GM19395 (cell line): Measurements from ENCODE around the gene GABRA1.

ENCODE experiments used
- ATAC-seq: cut with Tn5 transposase; IDR thresholded peaks from one replicate; pipeline ENCODE4 v1.9.1; 2021; ENCODE audit warnings: mild to moderate bottlenecking, moderate library complexity; ENCODE audit not compliant: unreplicated experiment

The GABRA1 gene

DNA sequence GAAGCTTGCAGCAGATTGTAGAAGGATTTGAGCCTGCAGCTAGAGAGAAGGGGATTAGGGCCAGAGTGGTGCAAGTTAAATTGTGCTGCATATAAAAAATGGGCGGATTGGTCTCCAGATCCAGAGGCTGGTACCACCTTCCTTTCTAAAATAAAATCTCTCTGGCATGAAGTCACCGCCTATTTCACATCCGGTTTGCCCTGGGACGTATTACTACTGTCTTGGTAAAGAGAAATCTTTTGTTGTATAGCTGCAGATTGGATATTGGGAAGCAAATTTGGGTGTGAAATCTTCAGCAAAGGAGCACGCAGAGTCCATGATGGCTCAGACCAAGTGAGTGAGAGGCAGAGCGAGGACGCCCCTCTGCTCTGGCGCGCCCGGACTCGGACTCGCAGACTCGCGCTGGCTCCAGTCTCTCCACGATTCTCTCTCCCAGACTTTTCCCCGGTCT lies at the start of gene GABRA1:
Gene GABRA1 (plus strand): TSS at position 180 of the 451 bp plus-strand sequence. CDS start 2,691 bp downstream, outside the sequence.
- no peak for ATAC-seq

DNA sequence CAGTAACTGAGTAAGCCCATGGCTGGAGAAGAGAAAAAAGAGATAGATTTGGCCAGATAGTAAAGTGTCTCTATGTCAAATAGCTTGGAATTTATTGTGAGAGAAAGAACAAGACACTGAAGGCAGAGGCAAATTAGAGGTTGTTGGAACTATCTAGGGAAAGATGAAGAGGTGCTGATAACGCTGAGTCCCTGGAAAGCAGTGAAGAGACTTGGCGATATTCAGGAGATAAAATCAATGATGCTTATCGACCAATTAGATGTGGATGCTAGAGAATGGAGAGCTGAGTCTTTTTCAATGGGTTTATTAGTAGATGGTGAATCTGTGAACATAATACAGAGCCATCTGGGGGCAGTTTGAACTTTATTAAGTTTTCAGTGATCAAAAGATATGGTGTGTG lies 48.6 kb upstream of the GABRA1 start:
- no peak for ATAC-seq

GRCh38 chr5:161804263-161804662 lies 43.7 kb upstream of the GABRA1 start:
- ATAC-seq: no peak

GRCh38 chr5:161846746-161847145 lies 1.2 kb upstream of the GABRA1 start:
- no peak for ATAC-seq

DNA sequence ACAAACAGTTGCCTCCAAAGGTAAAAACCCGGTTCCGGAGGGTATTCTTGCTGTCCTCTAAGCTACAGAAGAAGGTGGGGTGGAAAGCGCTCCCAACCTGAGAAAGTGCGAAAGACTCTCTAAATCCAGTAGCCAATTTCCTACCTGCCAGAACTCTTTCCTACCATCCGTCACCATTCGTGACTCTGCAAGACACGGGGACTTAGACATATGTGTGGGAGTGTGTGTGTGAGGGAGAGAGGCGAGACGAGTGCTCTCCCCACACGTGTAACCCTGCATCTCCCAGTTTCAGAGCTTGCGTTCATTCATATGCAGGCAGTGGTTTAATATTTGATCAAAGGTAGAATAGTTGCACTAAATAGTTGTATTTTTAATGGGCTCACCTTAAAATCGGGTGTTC lies 473 bp upstream of the GABRA1 start:
- ATAC-seq: no peak

DNA sequence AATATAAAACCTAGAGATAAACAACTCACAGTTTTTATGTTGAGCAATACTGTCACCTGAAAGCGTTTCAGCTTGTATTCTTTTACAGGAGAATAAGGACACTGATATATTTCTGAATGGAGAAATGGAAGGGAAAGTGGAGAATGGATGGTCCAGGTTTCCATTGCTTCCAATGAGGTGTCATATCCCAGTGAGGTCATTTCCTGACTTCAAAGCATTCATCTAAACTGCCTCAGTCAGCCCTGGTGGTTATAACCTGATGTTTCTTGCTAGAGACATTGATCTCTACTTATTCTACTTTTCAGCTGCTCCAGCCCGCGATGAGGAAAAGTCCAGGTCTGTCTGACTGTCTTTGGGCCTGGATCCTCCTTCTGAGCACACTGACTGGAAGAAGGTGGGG lies 2.6 kb downstream of the GABRA1 start:
- ATAC-seq: no peak

- no peak for ATAC-seq
These were observed 3.9 kb downstream of the GABRA1 start for GRCh38 chr5:161851691-161852299.

- no peak for ATAC-seq
These were observed 9.4 kb downstream of the GABRA1 start for GRCh38 chr5:161857358-161857757.

- no peak for ATAC-seq
These were observed 15.3 kb downstream of the GABRA1 start for GRCh38 chr5:161863259-161863658.

DNA sequence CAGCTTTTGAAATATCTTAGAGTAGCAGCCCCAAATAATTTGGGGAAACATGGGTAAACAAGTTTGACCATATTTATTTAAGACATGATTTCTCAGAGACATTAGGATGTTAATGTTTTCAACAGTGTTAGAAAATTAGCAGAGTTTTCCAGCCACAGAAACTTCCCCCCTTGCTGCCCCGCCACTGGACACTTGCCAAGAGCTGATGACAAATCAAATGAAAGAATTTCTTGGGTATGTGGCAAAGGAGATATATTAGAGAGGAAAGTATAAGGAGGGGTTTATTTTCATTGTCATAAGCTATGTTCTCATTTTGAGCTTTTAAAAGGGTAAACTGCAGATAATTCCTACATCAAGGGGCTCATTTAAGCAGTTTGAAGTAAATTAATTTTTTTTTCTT lies 15.9 kb downstream of the GABRA1 start:
- no peak for ATAC-seq

- no peak for ATAC-seq
These were observed 17.6 kb downstream of the GABRA1 start for GRCh38 chr5:161865510-161865909.

DNA sequence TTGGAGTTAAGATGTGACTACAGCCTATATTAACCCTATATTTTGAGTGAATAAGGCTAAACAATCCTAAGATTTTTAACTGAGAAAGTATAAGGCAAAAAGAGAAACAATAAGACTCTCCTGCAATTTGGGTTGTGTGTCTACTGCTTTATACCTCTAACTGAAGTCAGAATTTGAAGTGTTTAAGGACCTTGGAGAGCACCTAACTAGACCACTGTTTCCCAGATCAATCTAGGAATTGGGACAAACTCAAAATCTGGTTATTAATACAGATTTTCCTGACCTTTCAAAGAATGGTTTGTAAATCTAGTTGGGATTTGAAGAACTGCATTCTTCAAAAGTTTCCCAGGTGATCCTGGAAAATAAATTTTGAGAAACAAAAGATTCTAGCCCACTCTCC lies 42.1 kb downstream of the GABRA1 start:
- ATAC-seq: no peak

- no peak for ATAC-seq
These were observed 47.6 kb downstream of the GABRA1 start for GRCh38 chr5:161895514-161895913.

DNA sequence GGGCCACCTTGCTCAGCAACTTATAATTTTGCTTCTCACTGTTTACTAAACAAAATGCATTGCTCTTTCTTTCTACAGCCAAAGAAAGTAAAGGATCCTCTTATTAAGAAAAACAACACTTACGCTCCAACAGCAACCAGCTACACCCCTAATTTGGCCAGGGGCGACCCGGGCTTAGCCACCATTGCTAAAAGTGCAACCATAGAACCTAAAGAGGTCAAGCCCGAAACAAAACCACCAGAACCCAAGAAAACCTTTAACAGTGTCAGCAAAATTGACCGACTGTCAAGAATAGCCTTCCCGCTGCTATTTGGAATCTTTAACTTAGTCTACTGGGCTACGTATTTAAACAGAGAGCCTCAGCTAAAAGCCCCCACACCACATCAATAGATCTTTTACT lies 49.1 kb downstream of the GABRA1 start:
- ATAC-seq: no peak

DNA sequence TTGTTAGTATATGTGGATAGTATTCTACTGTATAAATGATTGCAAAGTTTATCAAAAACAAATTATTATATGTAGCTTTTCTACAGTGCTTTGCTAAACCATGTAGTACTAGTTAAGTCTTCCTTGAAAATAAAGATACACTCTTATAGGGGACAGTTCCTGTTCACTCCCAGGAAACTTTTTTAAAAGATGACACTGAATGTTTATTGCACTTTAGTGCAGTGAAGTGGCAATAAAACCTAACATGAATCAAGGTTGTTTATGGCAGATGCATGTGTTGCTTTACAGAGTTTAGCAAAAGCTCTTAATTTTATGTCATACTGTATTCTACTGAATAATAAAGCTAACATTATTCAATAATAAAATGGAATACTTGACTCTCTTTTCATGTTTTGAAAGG lies 51.7 kb downstream of the GABRA1 start:
- ATAC-seq: no peak

GRCh38 chr5:161900981-161901380 lies 53.1 kb downstream of the GABRA1 start:
- ATAC-seq: no peak

DNA sequence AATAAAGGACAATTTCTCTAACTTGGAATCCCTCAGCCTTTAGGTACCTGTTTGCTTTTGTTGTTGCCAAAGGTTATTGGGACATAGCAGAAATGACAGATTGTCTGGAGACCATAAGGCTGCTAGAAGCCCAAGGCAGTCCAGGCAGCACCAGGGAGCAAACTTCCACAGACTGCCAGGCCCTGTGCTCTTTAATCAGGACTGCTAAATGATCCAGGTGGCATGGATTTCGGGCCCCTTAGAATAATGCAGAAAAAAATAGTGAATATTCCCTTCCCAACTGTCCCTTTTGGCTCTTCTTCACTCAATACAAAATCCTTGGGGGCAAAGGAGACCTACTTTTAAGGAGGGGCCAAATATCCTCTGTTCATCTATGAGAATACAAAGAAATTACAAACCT lies 73.9 kb downstream of the GABRA1 start:
- ATAC-seq: no peak

GRCh38 chr5:161924270-161924669 lies 76.3 kb downstream of the GABRA1 start:
- no peak for ATAC-seq

- ATAC-seq: no peak
These were observed 78.0 kb downstream of the GABRA1 start for GRCh38 chr5:161925960-161926359.

GRCh38 chr5:161934486-161934885 lies 86.6 kb downstream of the GABRA1 start:
- no peak for ATAC-seq

- no peak for ATAC-seq
These were observed 97.1 kb downstream of the GABRA1 start for GRCh38 chr5:161944974-161945373.

- ATAC-seq: no peak
These were observed 99.0 kb downstream of the GABRA1 start for GRCh38 chr5:161946911-161947310.
